Measurements from ENCODE around the gene SLC2A11. TPM values are rescaled to one million over a fixed set of nuclear protein-coding genes. Genes with fewer than 3 reads are reported as not detected.

The SLC2A11 gene
- total and polyA plus RNA-seq, 10 of the 15 experiments (the other 5 are each of a cell fraction or from before 2014, with no cell fraction given) = 0.98 to 18.3 (median 8.6) TPM

DNA sequence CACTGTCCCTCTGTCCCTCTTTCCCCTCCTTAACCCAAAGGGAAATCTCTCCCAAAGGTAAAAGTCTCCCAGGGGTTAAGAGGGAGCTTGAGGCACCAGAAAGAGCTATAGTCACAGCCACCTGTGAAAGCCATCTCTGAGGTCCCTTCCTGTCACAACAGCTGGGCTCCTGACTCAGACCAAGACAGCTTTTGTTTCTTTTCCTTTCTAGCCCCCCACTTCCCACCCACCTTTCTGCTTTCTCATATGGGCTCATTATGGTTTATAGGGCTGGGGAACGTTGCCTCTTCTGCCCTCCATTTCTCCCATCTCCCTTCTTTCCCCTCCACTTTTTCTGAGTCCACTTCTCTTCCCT, 55.6 kb downstream of the SLC2A11 start (continued):
- TF ChIP-seq ZNF384 (IDR thresholded peaks at IDR 0.05; ENCODE audit: borderline replicate concordance, low read depth, low read length) = no peak
- TF ChIP-seq, protein P1, sequence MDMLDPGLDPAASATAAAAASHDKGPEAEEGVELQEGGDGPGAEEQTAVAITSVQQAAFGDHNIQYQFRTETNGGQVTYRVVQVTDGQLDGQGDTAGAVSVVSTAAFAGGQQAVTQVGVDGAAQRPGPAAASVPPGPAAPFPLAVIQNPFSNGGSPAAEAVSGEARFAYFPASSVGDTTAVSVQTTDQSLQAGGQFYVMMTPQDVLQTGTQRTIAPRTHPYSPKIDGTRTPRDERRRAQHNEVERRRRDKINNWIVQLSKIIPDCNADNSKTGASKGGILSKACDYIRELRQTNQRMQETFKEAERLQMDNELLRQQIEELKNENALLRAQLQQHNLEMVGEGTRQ (IDR thresholded peaks at IDR 0.05; ENCODE audit: borderline replicate concordance, low read depth, low read length) = no peak
- TF ChIP-seq KAT2A (conservative IDR thresholded peaks at IDR 0.05; ENCODE audit: control insufficient read depth, low read depth, low read length) = no peak
- TF ChIP-seq MXI1 (IDR thresholded peaks at IDR 0.05; ENCODE audit: low read depth, low read length) = no peak
- TF ChIP-seq STAT3 (IDR thresholded peaks at IDR 0.05; ENCODE audit: low read depth, low read length) = no peak
- TF ChIP-seq ZNF592 (IDR thresholded peaks at IDR 0.05) = no peak
- no peak for TF ChIP-seq CREM (IDR thresholded peaks at IDR 0.05; ENCODE audit: low read depth)
- TF ChIP-seq HSF1 (IDR thresholded peaks at IDR 0.05; ENCODE audit: low read depth, low read length) = no peak
- TF ChIP-seq MAX (IDR thresholded peaks at IDR 0.05; ENCODE audit: low read depth, low read length) = no peak
- no peak for TF ChIP-seq CBX3 (IDR thresholded peaks at IDR 0.05; ENCODE audit: borderline replicate concordance, low read depth)
- no peak for TF ChIP-seq RAD51 (IDR thresholded peaks at IDR 0.05)
- TF ChIP-seq FOXK2 (IDR thresholded peaks at IDR 0.05) = no peak
- no peak for TF ChIP-seq ATF7 (IDR thresholded peaks at IDR 0.05; ENCODE audit: low read depth)
- TF ChIP-seq NFYA (IDR thresholded peaks at IDR 0.05; ENCODE audit: borderline replicate concordance, low read depth, low read length) = no peak
- no peak for TF ChIP-seq SUZ12 (IDR thresholded peaks at IDR 0.05; ENCODE audit: unreplicated experiment)
- TF ChIP-seq ATF3 (IDR thresholded peaks at IDR 0.05; ENCODE audit: borderline replicate concordance, extremely low read depth, low read depth, low read length) = no peak
- TF ChIP-seq HCFC1 (IDR thresholded peaks at IDR 0.05; ENCODE audit: low read length) = no peak
- TF ChIP-seq POLR2AphosphoS5 (IDR thresholded peaks at IDR 0.05; ENCODE audit: low read length) = peak; percentile 13; the same call in 1 of the 2 replicates
- TF ChIP-seq BHLHE40 (IDR thresholded peaks at IDR 0.05; ENCODE audit: borderline replicate concordance in 1 of 2, low read depth in 2 of 2, low read length in 1 of 2) = no peak
- peak in 1 of 2 experiments; percentile 41; a peak in 1 of 3 replicates for TF ChIP-seq EGR1 (IDR thresholded peaks at IDR 0.05; ENCODE audit: borderline replicate concordance in 1 of 2, low read depth in 2 of 2, low read length in 2 of 2)
- no peak for TF ChIP-seq SP1 (IDR thresholded peaks at IDR 0.05; ENCODE audit: low read depth, low read length)
- no peak for TF ChIP-seq ZNF217 (IDR thresholded peaks at IDR 0.05)
- TF ChIP-seq NFXL1 (IDR thresholded peaks at IDR 0.05; ENCODE audit: borderline replicate concordance) = no peak
- no peak for TF ChIP-seq WRNIP1 (IDR thresholded peaks at IDR 0.05; ENCODE audit: borderline replicate concordance, low read depth, low read length)
- TF ChIP-seq BMI1 (IDR thresholded peaks at IDR 0.05; ENCODE audit: borderline replicate concordance) = 0 out of 2 replicates have a peak, but pooled peaks have one; percentile 10

Measured in GM12878 (cell line).